ENCODE results near the gene CTDSPL.

DNA sequence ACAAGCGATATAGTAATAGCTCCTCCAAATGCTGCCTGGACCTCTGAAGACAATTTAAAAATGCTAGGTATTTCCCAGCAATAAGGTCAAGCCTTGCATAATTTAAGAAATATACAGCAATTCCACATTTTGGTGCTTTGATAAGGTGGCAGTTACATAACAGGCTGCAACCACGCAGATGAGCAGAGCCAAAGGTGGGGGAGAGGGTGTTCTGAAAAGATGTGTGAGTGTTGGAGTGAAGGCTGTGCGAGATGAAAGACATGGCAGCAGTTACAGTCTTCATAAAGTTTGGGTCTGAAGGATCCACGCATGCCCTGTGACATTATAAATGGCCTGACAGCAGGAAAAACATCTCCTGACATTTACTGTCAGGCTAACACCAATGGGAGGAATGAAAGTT lies 26.1 kb downstream of the CTDSPL start:
- TF ChIP-seq SUZ12 (IDR thresholded peaks at IDR 0.05; ENCODE audit: extremely low read depth, insufficient read depth, insufficient read length) = no peak
- no peak for TF ChIP-seq YY1 (IDR thresholded peaks at IDR 0.05; ENCODE audit: insufficient read depth, insufficient read length)
